Measurements from ENCODE around the gene FLG2.

The FLG2 gene

DNA sequence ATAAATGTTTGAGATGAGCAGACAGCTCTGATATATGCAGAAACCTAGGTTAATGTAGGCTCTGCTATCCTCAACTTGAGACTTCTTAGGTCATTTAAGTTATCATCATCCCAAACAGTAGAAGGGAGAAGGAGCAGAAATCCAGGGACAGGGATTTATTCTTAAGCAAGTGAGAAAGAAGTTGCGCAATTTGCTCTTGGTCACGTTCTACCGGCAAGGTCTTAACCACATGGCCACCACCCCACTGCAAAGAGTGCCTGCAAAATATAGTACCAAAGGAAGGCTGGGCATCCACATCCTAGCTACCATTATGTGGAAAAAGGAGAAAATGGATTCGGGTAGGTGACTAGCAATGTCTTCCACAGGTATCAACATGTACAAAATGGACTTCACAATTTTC lies 29.1 kb upstream of the FLG2 start:
- no peak overlapping the region for H3K4me3 ChIP-seq (ENCODE audit: control insufficient read depth, low read depth, low read length)
- TF ChIP-seq, protein P1, sequence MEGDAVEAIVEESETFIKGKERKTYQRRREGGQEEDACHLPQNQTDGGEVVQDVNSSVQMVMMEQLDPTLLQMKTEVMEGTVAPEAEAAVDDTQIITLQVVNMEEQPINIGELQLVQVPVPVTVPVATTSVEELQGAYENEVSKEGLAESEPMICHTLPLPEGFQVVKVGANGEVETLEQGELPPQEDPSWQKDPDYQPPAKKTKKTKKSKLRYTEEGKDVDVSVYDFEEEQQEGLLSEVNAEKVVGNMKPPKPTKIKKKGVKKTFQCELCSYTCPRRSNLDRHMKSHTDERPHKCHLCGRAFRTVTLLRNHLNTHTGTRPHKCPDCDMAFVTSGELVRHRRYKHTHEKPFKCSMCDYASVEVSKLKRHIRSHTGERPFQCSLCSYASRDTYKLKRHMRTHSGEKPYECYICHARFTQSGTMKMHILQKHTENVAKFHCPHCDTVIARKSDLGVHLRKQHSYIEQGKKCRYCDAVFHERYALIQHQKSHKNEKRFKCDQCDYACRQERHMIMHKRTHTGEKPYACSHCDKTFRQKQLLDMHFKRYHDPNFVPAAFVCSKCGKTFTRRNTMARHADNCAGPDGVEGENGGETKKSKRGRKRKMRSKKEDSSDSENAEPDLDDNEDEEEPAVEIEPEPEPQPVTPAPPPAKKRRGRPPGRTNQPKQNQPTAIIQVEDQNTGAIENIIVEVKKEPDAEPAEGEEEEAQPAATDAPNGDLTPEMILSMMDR (conservative IDR thresholded peaks at IDR 0.05; ENCODE audit: control insufficient read depth, insufficient read depth, low read depth, low read length) = no peak
- DNase-seq (ENCODE audit: low read depth) = no peak

DNA sequence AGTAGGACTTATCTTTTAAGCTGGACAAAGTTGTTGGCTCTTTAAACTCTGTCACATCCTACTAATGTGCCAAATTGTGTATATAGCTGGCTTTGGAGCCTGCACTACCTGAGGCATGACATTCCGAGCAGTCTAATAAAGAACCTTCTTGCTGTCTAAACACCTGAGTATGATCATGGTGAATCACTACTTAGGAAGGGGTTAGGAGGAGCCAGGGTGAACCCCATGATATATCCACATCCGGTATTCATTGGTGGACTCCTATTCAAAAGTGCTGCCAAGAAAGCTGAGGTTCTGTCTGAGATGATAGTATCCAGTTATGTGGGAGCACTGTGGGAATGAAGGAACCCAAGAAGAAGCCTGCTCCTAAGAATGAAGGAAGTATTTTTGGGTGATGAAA lies 27.1 kb upstream of the FLG2 start:
- TF ChIP-seq, protein P1 (conservative IDR thresholded peaks at IDR 0.05; ENCODE audit: control insufficient read depth, insufficient read depth, low read depth, low read length) = no peak
- peak; percentile 15 for DNase-seq (ENCODE audit: low read depth)

DNA sequence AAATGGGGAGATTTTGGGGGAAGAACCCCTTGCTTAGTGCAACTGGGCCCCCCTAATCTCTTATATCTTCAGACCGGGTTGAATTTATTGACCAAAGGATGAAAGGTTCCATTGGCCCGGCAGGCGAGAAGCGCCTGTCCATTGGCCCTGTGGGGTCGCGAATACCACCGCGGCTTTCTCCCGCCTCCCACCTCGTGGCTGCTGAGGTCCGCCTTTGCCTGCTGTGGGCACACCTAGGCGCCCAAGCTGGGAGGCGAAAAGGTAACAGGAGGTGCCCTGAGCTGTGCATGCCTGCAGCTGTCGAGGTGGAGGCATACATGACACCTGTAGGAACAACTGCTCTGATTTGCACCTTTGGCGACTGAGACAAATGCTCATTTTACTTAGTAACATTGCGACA lies 21.1 kb upstream of the FLG2 start:
- no peak overlapping the region for H3K4me3 ChIP-seq (ENCODE audit: control insufficient read depth, low read depth, low read length)
- DNase-seq (ENCODE audit: low read depth) = no peak
- TF ChIP-seq, protein P1 (conservative IDR thresholded peaks at IDR 0.05; ENCODE audit: control insufficient read depth, insufficient read depth, low read depth, low read length) = no peak

More for the DNA sequence above, 27.1 kb upstream of the FLG2 start:
- no peak overlapping the region for H3K4me3 ChIP-seq (ENCODE audit: control insufficient read depth, low read depth, low read length)

DNA sequence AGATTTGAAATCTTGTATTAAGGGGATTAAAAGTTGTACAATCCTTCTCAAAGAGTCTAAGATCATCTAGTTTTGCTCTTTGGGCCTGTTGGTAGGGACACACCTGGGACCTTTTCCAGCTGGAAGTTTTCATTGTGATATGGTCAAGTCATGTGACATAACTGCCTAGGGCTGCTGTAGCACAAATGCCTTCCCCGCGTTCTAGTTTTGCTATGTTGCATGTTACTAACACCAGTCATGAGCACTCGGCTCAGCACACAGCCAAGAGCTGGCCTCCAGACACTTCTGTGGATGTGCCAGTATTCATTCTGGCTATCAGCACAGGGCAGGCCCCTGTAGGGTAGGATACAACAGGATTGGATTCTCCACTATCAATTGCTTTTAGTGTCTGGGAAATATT lies 14.6 kb upstream of the FLG2 start:
- DNase-seq (ENCODE audit: low read depth) = no peak
- H3K4me3 ChIP-seq (ENCODE audit: control insufficient read depth, low read depth, low read length) = no peak overlapping the region
- TF ChIP-seq, protein P1 (conservative IDR thresholded peaks at IDR 0.05; ENCODE audit: control insufficient read depth, insufficient read depth, low read depth, low read length) = no peak

DNA sequence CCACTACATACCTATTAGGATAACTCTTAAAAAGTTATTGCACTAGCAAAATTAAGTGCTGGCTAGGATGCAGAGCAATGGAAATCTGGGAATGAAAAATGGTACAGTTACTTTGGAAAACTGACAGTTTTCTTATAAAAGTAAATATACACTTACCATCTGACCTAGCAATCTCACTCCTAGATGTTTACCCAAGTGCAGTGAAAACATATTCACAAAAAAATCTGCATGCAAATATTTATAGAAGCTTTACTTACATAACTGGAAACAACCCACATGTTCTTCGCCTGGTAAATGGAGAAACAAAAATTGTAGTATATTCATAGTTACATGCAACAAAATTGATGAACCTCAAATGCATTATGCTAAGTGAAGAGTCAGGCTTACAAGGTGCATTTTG lies 12.9 kb upstream of the FLG2 start:
- no peak overlapping the region for H3K4me3 ChIP-seq (ENCODE audit: control insufficient read depth, low read depth, low read length)
- no peak for DNase-seq (ENCODE audit: low read depth)
- TF ChIP-seq, protein P1 (conservative IDR thresholded peaks at IDR 0.05; ENCODE audit: control insufficient read depth, insufficient read depth, low read depth, low read length) = no peak

DNA sequence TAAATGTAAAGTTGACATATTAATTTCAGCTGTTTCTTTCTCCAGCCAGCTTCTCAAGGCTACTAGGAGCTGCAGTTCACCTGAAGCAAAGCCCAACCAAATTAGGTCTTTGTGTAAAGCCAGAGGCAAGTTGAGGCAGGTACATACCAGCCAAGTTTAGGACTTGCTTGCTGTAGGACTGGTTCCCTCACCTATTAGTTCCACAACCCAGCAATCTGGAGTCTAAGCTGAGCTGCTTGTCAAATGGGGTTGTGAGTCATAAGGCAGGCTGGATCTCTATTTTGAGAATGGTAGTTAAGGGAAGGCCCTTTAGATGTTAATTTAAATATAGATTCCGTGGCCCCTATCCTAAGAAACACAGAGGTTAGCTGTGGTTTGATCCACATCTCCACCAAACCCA lies 7.6 kb upstream of the FLG2 start:
- no peak overlapping the region for H3K4me3 ChIP-seq (ENCODE audit: control insufficient read depth, low read depth, low read length)
- no peak for DNase-seq (ENCODE audit: low read depth)

More for the DNA sequence above, 7.6 kb upstream of the FLG2 start:
- TF ChIP-seq, protein P1 (conservative IDR thresholded peaks at IDR 0.05; ENCODE audit: control insufficient read depth, insufficient read depth, low read depth, low read length) = no peak
